Right atrium auricular region (tissue), 2 donors: Measurements from ENCODE around the gene DEPDC1B. TPM values are rescaled to one million over a fixed set of nuclear protein-coding genes. Genes with fewer than 3 reads are reported as not detected.

Experiments used
- DNase-seq: peaks from one replicate; pipeline ENCODE4 v3.0.0-alpha.2; 2019; ENCODE audit warnings: low spot score
- H3K27ac ChIP-seq, 2 donors: fragments of 200-600 bp; sonication (generic); 1 replicate in 1 of 2; 2 replicates in 1 of 2; pipeline ENCODE4 v1.5.1; 2016 to 2019
- H3K27me3 ChIP-seq, 2 donors: fragments of 200-600 bp; sonication (generic); one replicate each; pipeline versions ENCODE4 v1.5.1 to v1.6.0; 2017 to 2019
- H3K36me3 ChIP-seq: fragments of 200-600 bp; sonication (generic); one replicate; pipeline ENCODE4 v1.5.1; 2016
- H3K4me1 ChIP-seq, 2 donors: fragments of 200-600 bp; sonication (generic); one replicate each; pipeline versions ENCODE4 v1.5.1 to v1.6.0; 2017 to 2019
- H3K4me3 ChIP-seq, 2 donors: fragments of 200-600 bp; sonication (generic); 1 replicate in 1 of 2; 2 replicates in 1 of 2; pipeline ENCODE4 v1.5.1; 2017 to 2019; ENCODE audit warnings: mild to moderate bottlenecking in 1 of 2, moderate library complexity in 1 of 2
- H3K9me3 ChIP-seq, 2 donors: fragments of 200-600 bp; sonication (generic); one replicate each; pipeline ENCODE4 v1.5.1; 2019
- CTCF ChIP-seq, 2 donors: fragments of 200-600 bp; sonication (generic); IDR thresholded peaks; one replicate each; pipeline ENCODE4 v1.5.1; 2019; ENCODE audit warnings: antibody characterized with exemption in 2 of 2
- total RNA-seq, 2 donors: library from RNA; depleted of rRNA; stranded (reverse); fragments of >200 nt; gene quantifications; one replicate each; pipeline ENCODE4 v1.1.0, GENCODE V29; 2016

The DEPDC1B gene
- total RNA-seq, 2 donors from 2014 or later, result 0.16 TPM; not detected in 1

GRCh38 chr5:60679816-60680215 lies 20.1 kb downstream of the DEPDC1B start:
- no peak for DNase-seq
- no peak for TF ChIP-seq CTCF (IDR thresholded peaks at IDR 0.05)
- no peak overlapping the region for H3K27ac ChIP-seq
- H3K4me3 ChIP-seq, result no peak overlapping the region
- no peaks in the 10 kb centered on the region for H3K4me1 ChIP-seq
- no peaks in the 10 kb centered on the region for H3K9me3 ChIP-seq
- no peaks in the 10 kb centered on the region for H3K27me3 ChIP-seq
- no peaks in the 10 kb centered on the region for H3K36me3 ChIP-seq

DNA sequence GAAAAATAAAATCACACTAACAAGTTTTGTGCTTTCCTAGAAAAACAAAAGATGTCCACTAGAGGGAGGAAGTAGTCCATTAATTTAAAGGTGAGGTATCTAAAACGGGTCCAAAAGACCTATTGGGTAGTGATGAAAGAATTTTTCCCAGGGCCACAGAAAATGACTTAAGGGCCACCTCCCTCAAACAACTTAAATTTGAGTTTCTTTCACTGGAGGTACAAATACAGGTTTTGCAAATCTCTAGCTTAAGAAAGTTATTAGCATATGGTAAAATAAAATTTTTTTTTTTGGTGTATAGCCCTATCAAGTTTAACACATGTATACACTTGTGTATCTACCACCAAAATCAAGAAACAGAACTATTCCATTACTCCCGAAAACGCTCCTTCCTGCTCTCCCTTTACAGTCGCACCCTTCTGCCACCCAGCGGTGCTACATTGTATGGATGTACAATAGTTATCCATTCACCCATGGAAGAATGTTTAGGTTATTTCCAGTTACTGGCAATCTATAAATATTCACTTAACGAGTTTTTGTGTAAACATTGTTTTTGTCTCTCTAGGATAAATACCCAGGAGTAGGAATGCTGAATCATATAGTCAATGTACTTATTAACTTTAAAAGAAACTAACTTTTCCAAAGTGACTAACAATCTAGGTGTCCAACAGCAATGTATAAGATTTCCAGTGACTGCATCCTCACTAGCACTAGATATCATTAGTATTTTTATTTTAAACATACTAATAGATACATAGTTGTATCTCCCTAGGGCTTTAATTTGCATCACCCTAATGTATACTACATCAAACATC lies 21.9 kb downstream of the DEPDC1B start:
- no peaks in the 10 kb centered on the region for H3K27me3 ChIP-seq
- no peak for DNase-seq
- H3K9me3 ChIP-seq, result no peaks in the 10 kb centered on the region
- H3K36me3 ChIP-seq, result no peaks in the 10 kb centered on the region
- no peak overlapping the region for H3K4me3 ChIP-seq
- peak in 1 of 2 donors; percentile 67 for TF ChIP-seq CTCF (IDR thresholded peaks at IDR 0.05)
- H3K4me1 ChIP-seq, result no peaks in the 10 kb centered on the region
- no peak overlapping the region for H3K27ac ChIP-seq

GRCh38 chr5:60675286-60675685 lies 24.7 kb downstream of the DEPDC1B start:
- no peak overlapping the region for H3K27ac ChIP-seq
- H3K27me3 ChIP-seq, result no peaks in the 10 kb centered on the region
- no peaks in the 10 kb centered on the region for H3K4me1 ChIP-seq
- H3K9me3 ChIP-seq, result no peaks in the 10 kb centered on the region
- H3K4me3 ChIP-seq, result no peak overlapping the region
- no peak for DNase-seq
- H3K36me3 ChIP-seq, result no peaks in the 10 kb centered on the region
- no peak for TF ChIP-seq CTCF (IDR thresholded peaks at IDR 0.05)

DNA sequence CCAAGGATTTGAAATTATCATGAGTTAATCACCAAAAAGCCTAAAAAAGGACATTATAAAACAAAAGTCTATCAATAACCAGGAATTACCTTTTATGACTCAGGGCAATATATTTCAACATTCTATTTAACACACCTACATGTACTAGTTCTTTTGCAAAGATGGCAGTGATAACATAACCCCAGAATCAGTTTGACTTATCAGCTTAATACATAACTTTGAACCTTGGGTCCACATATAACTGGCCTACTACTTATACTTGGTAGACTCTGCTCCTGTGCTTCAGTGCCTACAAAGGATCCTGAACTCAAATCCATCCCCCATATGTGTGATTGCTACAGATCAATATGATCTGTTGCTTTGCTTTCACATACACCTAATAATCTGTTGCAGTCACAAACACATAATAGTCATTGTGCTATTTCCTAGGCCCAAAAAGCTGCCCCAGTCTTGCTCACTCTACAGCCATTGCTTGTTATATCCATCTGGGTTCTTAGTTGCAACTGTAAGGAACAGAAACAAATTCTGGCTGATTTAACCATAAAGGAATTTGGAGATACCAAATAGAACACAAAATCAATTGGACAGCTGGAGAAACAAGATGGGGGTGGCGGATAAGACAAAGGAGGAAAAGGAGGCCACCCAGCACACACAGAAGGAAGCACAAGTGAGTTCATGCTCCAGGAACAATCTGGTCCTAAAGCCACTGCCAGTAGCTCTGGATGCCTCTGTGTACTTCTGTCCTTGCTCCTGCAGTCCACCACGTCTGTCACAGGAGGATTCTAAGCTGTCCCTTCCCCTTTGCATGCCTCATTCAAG lies 25.5 kb downstream of the DEPDC1B start:
- no peaks in the 10 kb centered on the region for H3K9me3 ChIP-seq
- no peak for TF ChIP-seq CTCF (IDR thresholded peaks at IDR 0.05)
- DNase-seq, result no peak
- no peaks in the 10 kb centered on the region for H3K27me3 ChIP-seq
- H3K27ac ChIP-seq, result no peak overlapping the region
- no peaks in the 10 kb centered on the region for H3K4me1 ChIP-seq
- H3K4me3 ChIP-seq, result no peak overlapping the region
- no peaks in the 10 kb centered on the region for H3K36me3 ChIP-seq

DNA sequence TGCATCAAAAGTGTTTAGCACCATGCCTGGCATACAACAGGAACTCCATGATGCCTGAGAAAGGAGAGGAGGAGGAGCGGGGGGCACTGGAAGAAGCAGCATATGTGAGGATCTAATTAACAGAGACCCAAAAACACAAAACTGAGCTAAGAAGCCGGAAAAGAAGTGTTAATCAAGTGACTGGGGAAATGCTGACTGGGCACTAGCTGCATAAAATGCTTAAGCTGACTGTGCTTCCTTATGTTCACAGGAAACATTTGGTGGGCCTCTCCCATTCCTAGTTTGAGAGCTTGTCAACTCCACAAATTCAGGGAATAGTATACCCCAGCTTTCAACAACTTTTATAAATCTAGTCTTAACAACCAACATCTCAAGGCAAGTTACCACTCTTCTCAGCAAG lies 26.6 kb downstream of the DEPDC1B start:
- H3K36me3 ChIP-seq, result no peaks in the 10 kb centered on the region
- H3K27me3 ChIP-seq, result no peaks in the 10 kb centered on the region

More for the DNA sequence above, 26.6 kb downstream of the DEPDC1B start:
- Histone ChIP-seq H3K9me3 (no peaks in the 10 kb centered on the region), H3K4me3 (no peak overlapping the region), H3K27ac (no peak overlapping the region), H3K4me1 (no peaks in the 10 kb centered on the region)
- no peak for DNase-seq
- TF ChIP-seq CTCF (IDR thresholded peaks at IDR 0.05), result no peak
